Right atrium auricular region (tissue), 2 donors: ENCODE measurements around the gene GLI2. TPM values are rescaled to one million over a fixed set of nuclear protein-coding genes. Genes with fewer than 3 reads are reported as not detected.

Experiments used
- DNase-seq: peaks from one replicate; pipeline ENCODE4 v3.0.0-alpha.2; 2019; ENCODE audit warnings: low spot score
- H3K27ac ChIP-seq, 2 donors: fragments of 200-600 bp; sonication (generic); 1 replicate in 1 of 2; 2 replicates in 1 of 2; pipeline ENCODE4 v1.5.1; 2016 to 2019
- H3K27me3 ChIP-seq, 2 donors: fragments of 200-600 bp; sonication (generic); one replicate each; pipeline versions ENCODE4 v1.5.1 to v1.6.0; 2017 to 2019
- H3K36me3 ChIP-seq: fragments of 200-600 bp; sonication (generic); one replicate; pipeline ENCODE4 v1.5.1; 2016
- H3K4me1 ChIP-seq, 2 donors: fragments of 200-600 bp; sonication (generic); one replicate each; pipeline versions ENCODE4 v1.5.1 to v1.6.0; 2017 to 2019
- H3K4me3 ChIP-seq, 2 donors: fragments of 200-600 bp; sonication (generic); 1 replicate in 1 of 2; 2 replicates in 1 of 2; pipeline ENCODE4 v1.5.1; 2017 to 2019; ENCODE audit warnings: mild to moderate bottlenecking in 1 of 2, moderate library complexity in 1 of 2
- H3K9me3 ChIP-seq, 2 donors: fragments of 200-600 bp; sonication (generic); one replicate each; pipeline ENCODE4 v1.5.1; 2019
- total RNA-seq, 2 donors: library from RNA; depleted of rRNA; stranded (reverse); fragments of >200 nt; gene quantifications; one replicate each; pipeline ENCODE4 v1.1.0, GENCODE V29; 2016
- TF ChIP-seq, protein P1 (sequence below), 2 donors: fragments of 200-600 bp; sonication (generic); IDR thresholded peaks; one replicate each; pipeline ENCODE4 v1.5.1; 2019; ENCODE audit warnings: antibody characterized with exemption in 2 of 2

GLI2 gene
- total RNA-seq, 2 donors from 2014 or later: 1.5 to 3.5 TPM

DNA sequence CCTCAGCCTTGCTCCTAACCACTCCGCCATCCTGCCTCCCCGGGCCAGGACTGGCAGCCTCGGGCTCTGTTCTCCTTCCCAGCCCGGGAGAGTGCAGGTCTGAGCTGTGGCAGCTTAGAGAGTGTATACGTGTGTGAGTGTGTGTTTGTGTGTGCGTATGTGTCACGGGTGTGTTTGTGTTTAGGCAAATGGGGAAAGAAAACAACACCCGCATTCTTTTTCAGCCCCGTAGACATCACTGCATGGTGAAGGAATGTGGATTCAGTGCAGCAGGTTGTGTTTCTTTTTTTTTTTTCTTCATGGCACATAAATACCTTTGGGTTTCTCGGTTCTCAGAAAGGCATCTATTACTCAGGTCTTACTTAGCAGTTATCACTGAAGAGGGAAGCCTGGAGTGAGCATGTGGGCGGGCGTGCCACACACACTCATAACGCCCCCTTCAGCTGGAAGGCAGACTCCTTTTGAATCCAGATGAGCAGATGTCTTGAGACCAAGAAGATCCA, 44.2 kb downstream of the GLI2 start:
- H3K4me3 ChIP-seq: no peak overlapping the region
- peaks cover 0 to 19% of the 10 kb centered on the region in 2 donors for H3K4me1 ChIP-seq
- H3K9me3 ChIP-seq: no peaks in the 10 kb centered on the region
- TF ChIP-seq, protein P1, sequence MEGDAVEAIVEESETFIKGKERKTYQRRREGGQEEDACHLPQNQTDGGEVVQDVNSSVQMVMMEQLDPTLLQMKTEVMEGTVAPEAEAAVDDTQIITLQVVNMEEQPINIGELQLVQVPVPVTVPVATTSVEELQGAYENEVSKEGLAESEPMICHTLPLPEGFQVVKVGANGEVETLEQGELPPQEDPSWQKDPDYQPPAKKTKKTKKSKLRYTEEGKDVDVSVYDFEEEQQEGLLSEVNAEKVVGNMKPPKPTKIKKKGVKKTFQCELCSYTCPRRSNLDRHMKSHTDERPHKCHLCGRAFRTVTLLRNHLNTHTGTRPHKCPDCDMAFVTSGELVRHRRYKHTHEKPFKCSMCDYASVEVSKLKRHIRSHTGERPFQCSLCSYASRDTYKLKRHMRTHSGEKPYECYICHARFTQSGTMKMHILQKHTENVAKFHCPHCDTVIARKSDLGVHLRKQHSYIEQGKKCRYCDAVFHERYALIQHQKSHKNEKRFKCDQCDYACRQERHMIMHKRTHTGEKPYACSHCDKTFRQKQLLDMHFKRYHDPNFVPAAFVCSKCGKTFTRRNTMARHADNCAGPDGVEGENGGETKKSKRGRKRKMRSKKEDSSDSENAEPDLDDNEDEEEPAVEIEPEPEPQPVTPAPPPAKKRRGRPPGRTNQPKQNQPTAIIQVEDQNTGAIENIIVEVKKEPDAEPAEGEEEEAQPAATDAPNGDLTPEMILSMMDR (IDR thresholded peaks at IDR 0.05): no peak
- no peaks in the 10 kb centered on the region for H3K27me3 ChIP-seq
- no peak overlapping the region for H3K27ac ChIP-seq
- H3K36me3 ChIP-seq: no peaks in the 10 kb centered on the region
- no peak for DNase-seq

DNA sequence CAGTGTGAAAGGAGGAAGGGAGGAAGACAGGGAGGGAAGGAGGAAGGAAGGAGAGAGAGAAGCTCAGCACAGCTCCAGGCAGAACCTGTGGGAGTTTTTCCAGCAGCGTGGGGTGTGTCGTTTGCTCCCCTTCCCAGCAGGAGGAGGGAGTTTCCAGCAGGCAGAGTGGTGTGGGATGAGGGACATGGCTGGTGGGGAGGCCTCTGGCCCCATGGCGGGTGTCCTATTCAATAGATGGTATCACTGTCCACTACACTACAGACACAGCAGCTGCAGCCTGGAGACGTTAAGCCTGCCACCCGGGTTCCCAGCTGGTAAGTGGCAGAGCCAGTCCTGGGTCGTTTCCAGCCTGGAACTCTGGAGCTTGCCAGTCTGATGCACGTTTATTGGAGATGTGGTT, 44.7 kb downstream of the GLI2 start:
- no peak overlapping the region for H3K27ac ChIP-seq
- H3K4me1 ChIP-seq: peaks cover 0 to 19% of the 10 kb centered on the region in 2 donors
- H3K4me3 ChIP-seq: no peak overlapping the region
- H3K36me3 ChIP-seq: no peaks in the 10 kb centered on the region
- DNase-seq: no peak
- H3K27me3 ChIP-seq: no peaks in the 10 kb centered on the region
- H3K9me3 ChIP-seq: no peaks in the 10 kb centered on the region
- TF ChIP-seq, protein P1 (IDR thresholded peaks at IDR 0.05): no peak

DNA sequence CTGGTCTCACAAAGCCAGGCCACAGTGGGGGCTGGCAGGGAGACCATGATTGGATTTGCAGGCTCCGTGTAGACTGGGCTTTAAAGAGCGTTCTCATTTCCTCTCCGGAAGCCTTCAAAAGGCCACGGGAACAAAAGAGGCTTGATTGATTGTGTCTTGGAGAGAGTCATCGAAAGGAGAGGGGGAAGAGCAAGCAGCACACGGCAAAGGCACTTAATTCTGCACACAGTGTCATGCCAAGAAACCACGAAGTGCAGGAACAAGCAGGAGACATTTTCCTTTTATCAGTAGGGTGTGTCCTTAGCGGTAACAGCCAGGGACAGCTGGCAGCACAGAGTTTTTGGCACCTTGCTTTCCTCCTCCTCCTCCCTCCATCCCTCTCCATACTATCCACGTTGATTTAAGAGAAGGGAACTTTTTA, 47.7 kb downstream of the GLI2 start:
- no peaks in the 10 kb centered on the region for H3K9me3 ChIP-seq
- TF ChIP-seq, protein P1 (IDR thresholded peaks at IDR 0.05): no peak
- DNase-seq: no peak

DNA sequence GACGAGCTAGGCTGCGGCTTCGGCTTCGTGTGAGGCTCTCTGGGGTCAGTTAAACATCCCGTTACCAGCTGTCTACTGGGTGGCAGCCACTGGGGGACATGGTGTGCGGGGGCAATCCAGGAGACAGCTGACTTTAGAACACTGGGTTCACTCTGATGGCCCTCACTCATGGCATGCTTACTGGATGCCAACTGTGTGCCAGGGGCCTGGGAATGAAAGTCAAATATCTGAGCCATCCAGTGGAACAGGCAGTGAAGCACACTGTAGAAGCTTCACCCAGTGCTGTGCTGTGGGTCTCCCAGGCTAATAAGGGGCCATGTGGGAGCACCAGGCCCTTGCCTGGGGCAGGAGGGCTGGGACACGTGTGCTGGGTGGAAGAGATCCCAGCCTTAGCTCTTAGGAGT, 48.3 kb downstream of the GLI2 start:
- Histone ChIP-seq H3K9me3 (no peaks in the 10 kb centered on the region), H3K36me3 (no peaks in the 10 kb centered on the region), H3K27ac (no peak overlapping the region), H3K27me3 (no peaks in the 10 kb centered on the region), H3K4me3 (no peak overlapping the region), H3K4me1 (peaks cover 0 to 19% of the 10 kb centered on the region in 2 donors)
- DNase-seq: no peak
- TF ChIP-seq, protein P1 (IDR thresholded peaks at IDR 0.05): no peak

More for the DNA sequence above, 47.7 kb downstream of the GLI2 start:
- Histone ChIP-seq H3K36me3 (no peaks in the 10 kb centered on the region), H3K27ac (no peak overlapping the region), H3K4me3 (no peak overlapping the region), H3K4me1 (peaks cover 0 to 19% of the 10 kb centered on the region in 2 donors), H3K27me3 (no peaks in the 10 kb centered on the region)
